GM12878 (cell line): Measurements from ENCODE around the gene NDUFV2. TPM values are rescaled to one million over a fixed set of nuclear protein-coding genes. Genes with fewer than 3 reads are reported as not detected.

Experiments used
- MLLT1 ChIP-seq: fragments of 450-650 bp; IDR thresholded peaks from 2 replicates; pipeline ENCODE4 v1.6.1; 2016; ENCODE audit warnings: mild to moderate bottlenecking
- NFIC ChIP-seq: IDR thresholded peaks from 2 replicates; pipeline ENCODE4 v1.6.1; 2012; ENCODE audit warnings: low read depth, mild to moderate bottlenecking, inconsistent platforms, low read length, moderate library complexity
- NR2F1 ChIP-seq: fragments of 450-650 bp; conservative IDR thresholded peaks from 2 replicates; pipeline ENCODE4 v1.6.1; 2017; ENCODE audit warnings: mild to moderate bottlenecking
- SMAD5 ChIP-seq: IDR thresholded peaks from 2 replicates; pipeline ENCODE4 v1.6.1; 2016; ENCODE audit warnings: antibody characterized with exemption, low read depth
- ZNF687 ChIP-seq: fragments of 450-650 bp; IDR thresholded peaks from 2 replicates; pipeline ENCODE4 v1.6.1; 2017; ENCODE audit warnings: mild to moderate bottlenecking, moderate library complexity
- polyA plus RNA-seq, 11 experiments: library from polyadenylated mRNA; depleted of rRNA in 4 of 11; unstranded in 6 of 11; stranded (reverse) in 5 of 11; fragments of >200 nt; fragmentation: Nextera tagmentation in 4 of 11; fragmentation: Illumina TruSeq in 1 of 11; extraction: Ambion mirVana in 4 of 11; extraction: Trizol in 1 of 11; gene quantifications; 1 replicate in 1 of 11; 2 replicates in 10 of 11; pipeline versions ENCODE4 v1.2.1 to v1.2.3, GENCODE V29; 2011 to 2016; ENCODE audit warnings: inconsistent platforms in 2 of 11, missing spikeins in 2 of 11, low read depth in 1 of 11
- total RNA-seq, 4 experiments: library from RNA; depleted of rRNA in 3 of 4; stranded (reverse); fragments of >200 nt in 3 of 4; fragmentation: Illumina TruSeq in 1 of 4; extraction: Trizol in 1 of 4; gene quantifications; 2 replicates each; pipeline versions ENCODE4 v1.2.1 to v1.2.3, GENCODE V29; 2013 to 2021

NDUFV2 gene
- total and polyA plus RNA-seq, 10 of the 15 experiments (the other 5 are each of a cell fraction or from before 2014, with no cell fraction given) = 236 to 590 (median 321) TPM

- TF ChIP-seq ZNF687 (no peak), NR2F1 (no peak), MLLT1 (no peak; the same call in 1 of the 2 replicates), SMAD5 (0 out of 2 replicates have a peak, but pooled peaks have one; percentile 8), NFIC (0 out of 2 replicates have a peak, but pooled peaks have one; percentile 23)
- TF ChIP-seq, all 136 proteins: peak for 14
These were observed 580 bp upstream of the NDUFV2 start (continued) for GRCh38 chr18:9101730-9102507.
